Measurements from ENCODE around the gene MRPL24.

Gene MRPL24

DNA sequence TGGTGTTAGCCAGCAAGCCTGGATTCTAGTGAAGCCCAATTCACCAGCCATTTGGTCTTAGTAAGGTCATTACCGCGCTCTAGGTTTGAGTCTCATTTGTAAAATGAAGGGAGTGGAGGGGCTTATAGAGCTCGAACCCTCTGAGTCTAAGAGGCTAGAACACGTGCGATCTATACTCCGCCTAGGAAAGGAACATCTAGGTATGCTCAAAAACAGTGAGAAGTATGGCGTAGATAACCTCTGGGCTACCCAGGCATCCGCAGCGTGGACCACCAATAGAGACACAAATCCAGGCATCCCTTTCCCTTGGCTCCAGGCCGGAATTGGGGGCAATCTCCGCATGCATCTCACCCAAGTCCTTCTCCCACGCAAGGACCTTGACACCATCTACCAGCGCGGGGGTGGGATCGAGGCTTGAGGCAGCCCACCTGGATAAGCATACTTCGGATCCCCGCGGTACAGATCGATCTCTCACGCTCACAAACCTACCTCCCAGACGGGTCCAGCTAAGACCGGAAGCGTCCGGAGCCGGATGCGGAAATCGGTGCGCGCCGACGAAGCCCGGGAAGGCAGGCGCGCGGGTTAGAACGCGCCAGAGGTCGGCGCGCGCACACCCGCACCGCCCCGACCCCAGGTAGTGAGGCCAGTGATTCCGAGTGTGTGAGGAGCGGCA, 12.8 kb downstream of the MRPL24 start, which contains the start of gene METTL25B:
Gene METTL25B (plus strand): TSS at position 544 of the 673 bp plus-strand sequence. CDS start 636 bp downstream, outside the sequence.
- peaks cover 0 to 48% (median 40%) of the 10 kb centered on the region in 4 donors for H3K4me1 ChIP-seq
- H3K36me3 ChIP-seq: peaks cover 20 to 33% (median 21%) of the 10 kb centered on the region in 3 donors
- intact Hi-C loops (cut with DNase I; ENCODE audit: low total_unique reads): no loop called here
- TF ChIP-seq, protein P1, sequence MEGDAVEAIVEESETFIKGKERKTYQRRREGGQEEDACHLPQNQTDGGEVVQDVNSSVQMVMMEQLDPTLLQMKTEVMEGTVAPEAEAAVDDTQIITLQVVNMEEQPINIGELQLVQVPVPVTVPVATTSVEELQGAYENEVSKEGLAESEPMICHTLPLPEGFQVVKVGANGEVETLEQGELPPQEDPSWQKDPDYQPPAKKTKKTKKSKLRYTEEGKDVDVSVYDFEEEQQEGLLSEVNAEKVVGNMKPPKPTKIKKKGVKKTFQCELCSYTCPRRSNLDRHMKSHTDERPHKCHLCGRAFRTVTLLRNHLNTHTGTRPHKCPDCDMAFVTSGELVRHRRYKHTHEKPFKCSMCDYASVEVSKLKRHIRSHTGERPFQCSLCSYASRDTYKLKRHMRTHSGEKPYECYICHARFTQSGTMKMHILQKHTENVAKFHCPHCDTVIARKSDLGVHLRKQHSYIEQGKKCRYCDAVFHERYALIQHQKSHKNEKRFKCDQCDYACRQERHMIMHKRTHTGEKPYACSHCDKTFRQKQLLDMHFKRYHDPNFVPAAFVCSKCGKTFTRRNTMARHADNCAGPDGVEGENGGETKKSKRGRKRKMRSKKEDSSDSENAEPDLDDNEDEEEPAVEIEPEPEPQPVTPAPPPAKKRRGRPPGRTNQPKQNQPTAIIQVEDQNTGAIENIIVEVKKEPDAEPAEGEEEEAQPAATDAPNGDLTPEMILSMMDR (IDR thresholded peaks at IDR 0.05): no peak
- H3K27ac ChIP-seq: peak within 1 kb of the TSS; percentile 98 to 99
- H3K4me3 ChIP-seq: peak within 1 kb of the TSS; percentile 65
- H3K9me3 ChIP-seq: no peaks in the 10 kb centered on the region
- H3K27me3 ChIP-seq: no peaks in the 10 kb centered on the region
- DNase-seq: peak; percentile 75 to 89

DNA sequence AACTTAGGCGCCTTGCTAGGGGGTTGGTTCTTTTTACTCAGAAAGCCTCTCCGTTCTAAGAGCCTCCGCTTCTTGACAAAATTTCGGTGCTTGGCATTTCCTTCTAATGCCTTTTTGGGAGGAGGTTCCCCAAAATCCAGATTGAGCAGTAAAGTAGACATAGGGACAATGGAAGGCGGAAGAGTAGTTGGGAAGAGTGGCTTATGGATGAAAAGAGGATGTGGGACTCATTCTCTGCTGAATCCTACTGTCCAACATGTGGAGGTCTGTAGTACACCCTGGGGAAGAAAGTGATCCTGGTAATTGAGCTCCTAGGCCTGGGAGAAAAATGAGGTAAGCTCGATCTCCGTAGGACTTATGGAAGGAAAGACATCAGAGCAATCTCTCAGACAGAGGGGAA, 13.4 kb downstream of the MRPL24 start:
- Histone ChIP-seq H3K27me3 (no peaks in the 10 kb centered on the region), H3K4me1 (peaks cover 0 to 48% (median 40%) of the 10 kb centered on the region in 4 donors), H3K27ac (peak overlapping the region; percentile 98 to 99), H3K36me3 (peaks cover 22 to 33% (median 26%) of the 10 kb centered on the region in 3 donors), H3K9me3 (no peaks in the 10 kb centered on the region), H3K4me3 (peak overlapping the region; percentile 65)
- no peak for DNase-seq
- intact Hi-C loops (cut with DNase I; ENCODE audit: low total_unique reads): no loop called here
- TF ChIP-seq, protein P1 (IDR thresholded peaks at IDR 0.05): no peak

- DNase-seq: peak in 1 of 2 donors; percentile 57
- peak overlapping the region; percentile 65 for H3K4me3 ChIP-seq
These were observed 14.2 kb downstream of the MRPL24 start for GRCh38 chr1:156726549-156727226.

DNA sequence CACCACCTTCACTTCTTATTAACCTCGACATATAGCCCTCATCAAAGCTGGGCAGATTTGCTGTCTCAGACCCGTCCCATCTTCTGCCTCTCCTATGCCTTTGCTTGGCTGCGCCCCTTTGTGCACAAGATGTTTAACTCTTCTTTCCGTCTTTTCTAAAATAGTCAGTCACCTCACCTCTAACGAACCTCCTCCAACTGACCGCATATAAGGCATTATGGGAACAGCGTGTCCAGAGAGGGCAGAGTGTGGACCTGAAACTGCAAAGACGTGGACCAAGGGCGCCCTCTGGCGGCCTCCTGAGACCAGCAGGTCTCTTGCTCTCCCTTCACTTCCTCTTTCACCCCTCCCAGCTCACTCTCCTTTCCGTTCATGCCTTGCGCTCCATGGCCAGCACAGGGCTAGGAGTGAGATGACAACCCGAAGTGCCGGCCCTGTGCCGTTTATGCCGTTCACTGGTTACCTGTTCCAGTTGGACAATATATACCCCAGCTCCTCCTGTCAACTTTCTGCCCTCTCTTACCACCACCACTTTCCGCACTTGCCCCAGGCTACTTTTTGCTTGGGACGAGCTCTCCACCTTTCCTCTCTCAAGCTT, 15.1 kb downstream of the MRPL24 start:
- Histone ChIP-seq H3K27ac (peak overlapping the region in 1 of 2 donors; percentile 44), H3K4me1 (peaks cover 0 to 48% (median 40%) of the 10 kb centered on the region in 4 donors), H3K36me3 (peaks cover 30 to 43% (median 40%) of the 10 kb centered on the region in 3 donors), H3K4me3 (peak overlapping the region; percentile 65), H3K27me3 (no peaks in the 10 kb centered on the region), H3K9me3 (no peaks in the 10 kb centered on the region)
- DNase-seq: peak; percentile 86 to 93
- intact Hi-C loops (cut with DNase I; ENCODE audit: low total_unique reads): loop anchor here (2.0 kb wide), 1 partner anchor 33 kb away; no protein-coding TSS in a partner anchor
- TF ChIP-seq, protein P1 (IDR thresholded peaks at IDR 0.05): peak; percentile 92 to 97

More at GRCh38 chr1:156726549-156727226, 14.2 kb downstream of the MRPL24 start:
- intact Hi-C loops (cut with DNase I; ENCODE audit: low total_unique reads): no loop called here
- Histone ChIP-seq H3K4me1 (peaks cover 0 to 48% (median 40%) of the 10 kb centered on the region in 4 donors), H3K27me3 (no peaks in the 10 kb centered on the region), H3K27ac (peak overlapping the region in 1 of 2 donors; percentile 99), H3K36me3 (peaks cover 26 to 34% (median 33%) of the 10 kb centered on the region in 3 donors), H3K9me3 (no peaks in the 10 kb centered on the region)
- TF ChIP-seq, protein P1 (IDR thresholded peaks at IDR 0.05): peak; percentile 24 to 29

DNA sequence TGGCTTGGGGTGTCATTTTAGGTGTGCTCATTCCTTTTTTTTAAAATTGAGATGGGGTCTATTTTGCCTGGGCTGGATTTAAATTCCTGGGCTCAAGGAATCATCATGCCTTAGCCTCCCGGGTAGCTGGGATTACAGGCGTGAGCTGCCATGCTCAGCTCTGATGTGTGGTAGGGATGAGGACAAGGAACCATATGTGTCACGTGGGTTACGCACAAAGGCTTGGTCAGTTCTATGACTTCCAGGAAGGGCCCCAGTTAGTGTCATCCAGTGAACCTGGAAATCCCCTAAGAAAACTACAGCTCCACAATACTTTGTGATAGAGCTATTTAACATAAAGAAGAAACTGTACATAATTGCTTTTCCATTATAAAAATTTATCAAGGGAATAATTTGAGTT, 19.4 kb downstream of the MRPL24 start:
- intact Hi-C loops (cut with DNase I; ENCODE audit: low total_unique reads): no loop called here

More for the DNA sequence above, 19.4 kb downstream of the MRPL24 start:
- Histone ChIP-seq H3K4me1 (peaks cover 0 to 26% (median 22%) of the 10 kb centered on the region in 4 donors), H3K4me3 (no peak overlapping the region), H3K36me3 (peaks cover 30 to 55% (median 46%) of the 10 kb centered on the region in 3 donors), H3K9me3 (no peaks in the 10 kb centered on the region), H3K27ac (no peak overlapping the region), H3K27me3 (no peaks in the 10 kb centered on the region)
- DNase-seq: no peak
- TF ChIP-seq, protein P1 (IDR thresholded peaks at IDR 0.05): no peak
